GM19099 (cell line): ENCODE data around the gene PML.

ENCODE experiments used
- POLR2A ChIP-seq: IDR thresholded peaks from 3 replicates; pipeline ENCODE4 v1.6.1; 2011; ENCODE audit warnings: low read depth; ENCODE audit not compliant: insufficient read length; ENCODE audit errors: extremely low read depth

PML gene

DNA sequence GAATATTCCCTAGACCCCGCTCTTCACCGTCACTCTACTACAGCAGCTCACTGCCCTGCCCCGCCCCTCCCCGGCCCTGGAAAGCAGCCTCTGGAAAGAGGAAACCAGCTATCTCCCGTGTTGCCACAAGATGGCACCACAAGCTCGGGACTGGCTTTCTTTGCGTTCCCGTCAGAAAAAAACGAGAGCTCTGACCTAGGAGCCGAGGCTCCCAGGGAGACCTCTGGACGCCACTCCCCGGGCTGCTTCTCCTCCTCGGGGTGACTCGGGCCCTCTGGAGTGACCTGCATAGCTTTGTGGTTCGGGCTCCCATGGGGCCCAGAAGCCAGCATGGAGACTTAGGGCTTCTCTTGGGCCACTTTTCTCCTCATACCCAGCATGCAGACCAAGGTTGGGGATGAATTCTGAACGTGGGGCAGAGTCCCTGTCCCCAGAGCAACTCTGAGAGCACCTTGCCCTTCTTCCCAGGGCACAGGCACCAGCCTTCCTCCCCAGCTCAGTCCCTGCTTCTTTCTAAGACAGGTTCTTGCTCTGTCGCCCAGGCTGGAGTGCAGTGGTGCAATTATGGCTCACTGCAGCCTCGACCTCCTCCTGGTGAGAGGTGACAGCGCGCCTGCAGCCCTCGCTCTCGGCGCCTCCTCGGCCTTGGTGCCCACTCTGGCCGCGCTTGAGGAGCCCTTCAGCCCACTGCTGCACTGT lies 21.4 kb upstream of the PML start:
- TF ChIP-seq POLR2A = no peak

DNA sequence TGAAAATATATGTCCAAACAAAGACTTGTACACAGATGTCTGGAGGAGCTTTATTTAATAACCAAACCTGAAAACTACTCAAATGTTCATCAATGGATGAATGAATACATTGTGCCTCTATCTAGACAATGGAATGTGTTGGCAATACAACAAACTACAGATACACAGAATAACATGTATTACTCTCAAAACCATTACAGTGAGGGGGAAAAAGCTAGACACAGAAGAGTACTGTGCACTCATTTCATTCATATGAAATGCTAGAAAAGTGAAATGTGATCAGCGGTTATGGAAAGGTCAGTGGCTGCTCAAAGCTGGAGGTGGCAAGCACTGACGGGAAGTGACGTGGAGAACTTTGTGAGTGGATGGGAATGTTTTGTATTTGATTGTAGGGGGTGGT lies 15.6 kb upstream of the PML start:
- TF ChIP-seq POLR2A = no peak

DNA sequence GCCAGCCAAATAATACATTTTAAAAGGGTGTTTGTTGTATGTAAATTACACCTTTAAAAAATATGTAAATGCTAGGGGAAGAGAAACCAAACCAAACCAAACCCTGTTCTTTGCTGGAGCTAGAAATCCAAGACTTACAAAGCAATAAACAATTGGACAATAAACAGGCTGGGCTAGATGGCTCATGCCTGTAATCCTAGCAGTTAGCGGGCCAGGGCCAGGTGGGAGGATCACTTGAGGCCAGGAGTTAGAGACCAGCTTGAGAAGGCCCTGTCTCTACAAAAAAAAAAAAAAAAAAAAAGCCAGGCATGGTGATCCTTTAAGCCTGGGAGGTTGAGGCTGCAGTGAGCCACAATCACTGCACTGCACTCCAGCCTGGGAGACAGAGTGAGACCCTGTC lies 14.9 kb upstream of the PML start:
- TF ChIP-seq POLR2A = no peak

DNA sequence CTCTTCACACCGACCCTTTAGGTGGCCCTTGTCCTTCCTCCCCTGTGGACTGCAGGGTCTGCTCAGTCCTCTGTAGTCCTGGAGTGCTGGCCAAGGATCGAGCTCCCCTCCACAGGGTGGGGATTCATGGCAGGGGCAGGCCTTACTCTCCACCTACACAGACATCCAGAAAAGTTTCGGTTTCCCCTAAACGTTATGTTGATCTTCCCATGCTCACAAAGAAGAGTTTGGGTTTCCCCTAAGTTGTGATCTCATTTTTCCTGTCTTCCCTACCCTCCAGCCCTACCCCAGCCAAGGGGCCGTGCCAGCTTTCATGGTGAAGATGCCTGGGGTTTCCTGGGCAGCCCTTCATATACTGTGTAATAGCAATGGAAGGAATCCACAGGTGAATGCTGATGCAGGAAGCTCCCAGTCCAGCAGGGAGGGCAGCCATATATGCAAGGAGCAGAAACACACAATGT lies 12.7 kb upstream of the PML start:
- no peak for TF ChIP-seq POLR2A

DNA sequence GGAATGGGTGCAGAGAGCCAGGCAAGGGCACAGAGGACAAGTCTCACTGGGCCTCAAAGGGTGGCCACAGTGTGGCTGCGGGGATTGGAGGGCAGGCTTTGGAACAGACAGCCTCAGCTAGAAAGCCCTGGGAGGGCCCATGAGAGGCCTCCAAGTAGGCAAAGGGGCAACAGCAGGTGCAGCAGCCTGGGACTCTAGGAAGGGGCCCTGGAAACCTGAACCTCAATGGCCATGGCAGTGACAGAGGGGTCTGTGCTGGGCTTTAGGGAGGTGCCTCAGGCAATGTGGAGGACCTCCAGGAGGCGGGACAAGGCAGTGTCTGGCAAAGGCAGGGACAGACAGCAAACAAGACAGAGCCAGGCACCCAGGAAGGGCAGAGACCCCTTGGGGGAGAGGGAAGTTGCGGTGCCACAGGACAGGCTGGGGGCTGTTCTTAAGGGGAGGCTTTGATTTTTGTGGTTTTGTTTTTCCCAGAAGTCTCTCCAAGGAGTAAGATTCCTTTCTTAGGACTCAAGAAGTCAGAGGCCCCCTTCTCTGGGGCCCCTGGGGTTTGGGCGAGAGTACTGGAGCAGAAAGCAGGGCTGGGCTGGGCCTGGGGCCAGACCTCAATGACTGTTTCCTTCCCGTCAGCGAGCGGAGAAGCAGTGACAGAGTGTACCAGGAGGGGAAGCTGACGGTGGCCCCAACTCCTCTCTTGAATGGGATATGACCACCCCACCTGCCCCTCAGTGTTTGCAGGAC lies 12.1 kb upstream of the PML start:
- peak; percentile 21 for TF ChIP-seq POLR2A

DNA sequence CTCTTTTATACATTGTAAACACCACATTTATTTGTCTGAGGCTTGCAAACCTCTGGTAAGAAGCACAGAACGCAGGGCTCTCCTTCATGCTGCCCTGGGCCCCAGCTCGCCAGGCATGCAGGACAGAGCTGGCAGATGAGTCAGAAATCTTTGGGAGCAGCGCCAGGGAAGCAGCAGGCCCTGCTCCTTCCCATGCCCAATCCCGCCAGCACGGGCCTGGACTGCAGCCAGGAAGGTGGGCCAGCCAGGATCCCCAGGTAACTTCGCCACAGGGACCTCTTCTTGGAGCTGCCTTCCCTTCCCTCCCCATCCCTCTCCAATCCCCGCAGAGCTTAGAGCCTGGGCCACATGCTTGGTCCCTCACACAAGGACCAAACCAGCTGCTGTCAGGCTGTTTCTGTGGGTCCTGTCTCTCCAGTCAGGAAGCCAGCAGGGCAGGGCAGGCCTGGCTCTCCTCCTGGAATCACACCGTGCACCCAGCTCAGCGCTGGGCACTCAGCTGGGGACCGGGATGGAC lies 11.2 kb upstream of the PML start:
- no peak for TF ChIP-seq POLR2A

DNA sequence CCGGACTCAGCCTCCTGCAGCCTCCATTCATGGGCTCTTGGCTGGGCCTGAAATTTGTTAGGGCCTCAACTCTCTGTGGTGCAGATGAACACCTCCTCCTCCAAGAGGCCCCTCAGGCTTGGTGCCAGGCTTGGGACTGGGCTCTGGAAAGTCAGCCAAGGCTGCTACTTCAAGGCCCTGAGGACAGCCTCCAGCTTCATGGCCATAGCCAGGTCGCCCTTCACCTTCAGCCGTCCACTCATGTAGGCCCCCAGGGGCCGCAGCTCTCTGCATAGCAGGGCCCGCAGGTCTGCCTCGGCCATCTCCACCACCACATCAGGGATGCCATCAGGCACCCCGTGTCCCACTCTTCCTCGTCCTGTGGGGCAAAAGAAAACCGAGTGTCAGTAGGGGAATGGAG lies 10.7 kb upstream of the PML start:
- no peak for TF ChIP-seq POLR2A

DNA sequence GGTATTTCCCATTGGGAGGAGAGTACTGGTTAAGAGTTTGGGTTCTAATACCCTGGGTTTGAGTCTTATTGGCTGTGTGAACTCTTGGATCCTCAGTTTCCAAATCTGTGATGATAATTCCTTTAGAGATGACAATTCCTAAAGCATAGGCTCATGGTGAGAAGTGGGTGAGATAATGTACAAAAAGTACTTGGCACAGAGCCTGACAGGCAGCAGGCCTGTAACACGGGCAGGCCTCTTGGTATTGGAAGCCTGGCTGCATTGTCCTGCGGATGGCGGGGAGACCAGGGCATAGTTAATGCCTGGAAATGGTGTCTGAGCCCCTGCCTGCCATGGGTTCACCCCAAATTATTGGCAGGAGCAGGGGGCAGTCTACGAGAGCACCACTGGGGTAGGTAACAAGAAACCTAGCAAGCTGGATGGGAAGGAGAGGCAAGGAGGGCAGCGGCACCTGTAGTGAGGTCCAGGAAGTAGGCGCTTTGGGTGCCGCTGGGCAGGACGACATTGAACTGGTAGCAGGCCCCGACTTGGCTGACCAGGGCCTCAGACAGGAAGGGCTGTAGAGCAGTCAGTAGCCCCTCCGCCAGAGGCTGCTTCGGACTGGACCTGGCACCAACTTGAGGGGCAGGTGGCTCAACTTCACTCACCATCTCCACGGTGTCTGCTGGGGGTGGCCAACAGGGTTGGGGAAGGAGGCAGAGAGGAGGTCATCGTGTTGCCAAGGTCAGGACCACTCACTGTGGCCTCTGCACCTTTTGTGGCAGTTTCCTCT lies 10.1 kb upstream of the PML start:
- TF ChIP-seq POLR2A = no peak

DNA sequence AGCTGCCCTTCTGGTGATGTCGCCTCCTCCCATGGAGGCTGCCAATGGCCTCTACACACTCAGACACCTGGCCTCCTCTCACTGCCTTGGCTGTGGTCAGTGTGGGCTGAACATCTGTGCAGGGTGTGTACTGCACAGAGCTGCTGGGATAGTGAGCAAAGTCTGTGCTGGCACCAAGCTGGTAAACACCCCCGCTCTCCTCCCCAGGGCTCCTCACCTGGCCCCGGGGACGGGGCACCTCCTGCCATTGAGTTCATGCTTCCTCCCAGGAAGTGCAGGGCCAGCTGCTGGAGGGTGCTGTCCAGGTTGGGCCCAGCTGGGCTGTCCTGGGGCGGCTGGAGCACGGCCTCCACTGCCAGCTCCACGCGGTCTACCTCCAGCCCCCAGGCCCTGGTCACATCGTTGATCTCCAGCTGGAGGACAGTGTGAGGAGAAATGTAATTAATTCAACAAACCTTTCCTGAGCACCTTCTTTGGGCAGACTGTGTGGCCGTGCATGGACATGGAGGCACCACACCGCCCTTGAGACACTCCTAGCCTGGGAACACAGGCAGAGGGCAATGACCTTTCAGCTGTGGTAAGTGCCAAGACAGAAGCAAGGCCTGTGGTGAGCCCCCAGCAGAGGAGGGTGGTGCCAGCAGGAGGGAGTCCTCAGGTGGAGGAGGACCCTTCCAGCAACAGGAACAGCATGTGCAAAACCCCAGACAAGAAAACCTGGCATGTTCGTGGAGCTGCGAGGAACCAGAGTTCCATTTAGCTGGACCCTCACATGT lies 9.2 kb upstream of the PML start:
- no peak for TF ChIP-seq POLR2A

DNA sequence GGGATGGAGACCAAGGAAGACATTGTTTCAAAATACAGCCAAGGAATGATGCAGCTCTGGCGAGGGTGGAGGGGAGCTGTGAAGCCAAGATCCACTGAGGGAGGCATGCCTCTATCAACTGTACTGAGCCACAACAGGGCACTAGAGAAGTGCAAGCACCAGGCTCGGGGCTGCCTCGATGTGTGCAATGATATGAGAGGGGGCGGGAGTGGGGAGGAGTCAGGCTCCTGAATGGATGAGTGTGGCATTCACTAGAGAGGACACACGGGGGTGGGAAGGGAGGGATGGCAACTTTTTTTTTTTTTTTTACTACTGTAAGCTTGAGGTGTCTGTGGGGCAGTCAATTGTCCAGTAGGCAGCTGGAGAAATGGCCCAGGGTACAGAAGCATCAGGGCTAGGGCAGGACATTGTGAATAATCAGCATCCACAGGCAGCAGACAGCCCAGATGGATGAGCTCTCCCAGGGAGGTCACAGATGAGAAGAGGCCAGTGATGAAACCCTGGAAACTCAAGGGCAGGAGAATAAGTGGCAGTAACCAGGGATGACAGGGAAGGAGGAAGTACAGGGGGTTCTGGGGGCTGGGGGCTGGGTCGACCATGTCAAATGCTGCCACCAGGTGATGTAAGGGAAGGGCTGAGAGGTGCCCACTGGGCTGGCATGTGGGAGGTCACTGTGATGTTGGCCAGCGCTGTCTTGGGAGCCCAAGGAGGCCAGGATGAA lies 8.3 kb upstream of the PML start:
- TF ChIP-seq POLR2A = no peak

DNA sequence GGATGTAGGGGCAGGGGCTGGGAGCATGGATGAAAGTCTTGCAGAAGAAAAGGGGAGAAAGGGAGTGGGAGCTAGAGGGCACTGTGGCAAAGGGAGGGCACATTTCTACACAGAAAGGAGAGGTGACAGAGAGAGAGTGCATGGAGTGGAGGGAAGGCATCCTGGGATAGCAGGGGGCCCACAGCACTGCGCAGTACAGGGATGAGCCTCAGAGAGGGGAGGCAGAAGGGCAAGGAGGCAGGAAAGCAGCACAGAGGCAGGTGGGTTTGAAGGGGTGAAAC lies 7.8 kb upstream of the PML start:
- TF ChIP-seq POLR2A = no peak

DNA sequence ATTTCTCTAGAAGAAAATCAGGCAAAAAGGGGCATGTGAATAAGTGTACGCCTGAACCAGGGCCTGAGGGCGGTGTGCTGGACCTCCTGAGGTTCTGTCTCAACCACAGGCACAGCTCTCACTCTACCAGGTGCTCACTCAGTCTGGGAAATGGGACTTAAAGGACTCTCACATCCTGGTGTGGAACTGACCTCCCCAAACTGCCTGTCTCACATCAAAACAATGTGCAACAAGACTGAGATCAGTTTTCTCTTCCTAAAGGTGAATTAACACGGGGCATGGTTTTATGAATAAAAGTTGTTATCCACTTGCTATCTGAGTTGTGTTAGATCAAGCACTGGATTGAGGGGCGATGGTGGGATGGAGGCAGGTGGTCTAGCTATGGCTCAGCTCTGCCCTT lies 7.3 kb upstream of the PML start:
- TF ChIP-seq POLR2A = no peak

DNA sequence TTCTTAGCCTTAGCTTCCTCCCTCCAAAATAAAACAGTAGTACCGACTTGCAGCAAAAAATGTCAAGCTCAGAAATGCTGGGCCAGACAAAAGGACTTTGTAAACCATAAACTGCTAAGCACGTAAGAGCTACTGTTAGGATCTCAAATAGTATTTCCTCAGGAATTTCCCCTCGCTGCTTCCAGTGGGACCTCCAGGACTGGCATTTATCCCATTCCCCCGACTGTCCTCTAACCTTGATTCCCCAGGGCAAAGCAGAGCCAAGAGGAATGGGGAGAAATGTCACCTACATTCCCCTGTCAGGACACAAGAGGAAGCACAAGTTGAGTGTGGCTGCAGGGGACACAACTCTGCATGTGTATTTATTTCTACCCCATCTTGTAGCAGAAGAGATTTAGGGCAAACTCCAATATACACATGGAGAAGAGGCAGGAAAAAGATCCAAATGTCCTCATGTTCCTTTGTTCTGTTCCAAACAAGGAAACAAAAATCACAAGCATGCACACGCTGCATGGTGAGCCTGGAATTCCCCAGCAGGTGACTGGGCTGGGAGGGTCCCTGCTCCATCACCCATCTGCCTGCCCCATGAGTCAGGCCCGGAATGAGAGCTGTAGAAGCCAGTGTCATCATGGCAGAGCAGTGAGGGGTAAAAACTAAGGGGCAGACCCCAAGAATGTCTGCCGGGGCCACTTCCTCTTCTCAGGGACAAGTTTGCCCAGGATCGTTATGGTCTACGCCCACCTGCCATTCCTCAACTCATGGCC lies 6.7 kb upstream of the PML start:
- no peak for TF ChIP-seq POLR2A

DNA sequence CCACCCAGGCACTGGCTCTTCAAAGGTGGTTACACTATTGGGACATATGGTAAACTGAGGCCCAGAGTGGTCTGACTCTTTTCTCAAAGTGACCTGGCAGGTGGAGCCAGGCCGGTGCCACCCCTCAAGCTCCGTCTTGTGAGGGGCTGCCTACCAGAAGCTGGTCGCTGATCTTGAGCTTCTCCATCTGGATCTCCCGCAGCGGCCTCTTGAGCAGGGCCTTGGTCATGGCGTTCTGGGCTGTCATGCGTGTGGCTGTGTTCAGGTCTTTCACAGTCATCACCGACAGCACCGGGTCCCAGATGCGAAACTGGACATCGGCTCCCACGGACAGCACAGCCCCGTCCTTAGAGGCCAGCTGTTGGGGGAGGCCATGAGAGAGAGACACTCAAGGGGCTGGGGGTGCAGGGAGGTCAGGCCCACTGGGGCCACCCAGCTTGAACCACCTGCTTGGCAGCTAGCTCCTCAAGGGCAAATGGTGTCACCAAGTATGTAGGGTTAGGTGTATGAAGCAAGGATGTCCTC lies 6.0 kb upstream of the PML start:
- TF ChIP-seq POLR2A = no peak
